ENCODE data around the gene ATP6AP1.

Gene ATP6AP1

DNA sequence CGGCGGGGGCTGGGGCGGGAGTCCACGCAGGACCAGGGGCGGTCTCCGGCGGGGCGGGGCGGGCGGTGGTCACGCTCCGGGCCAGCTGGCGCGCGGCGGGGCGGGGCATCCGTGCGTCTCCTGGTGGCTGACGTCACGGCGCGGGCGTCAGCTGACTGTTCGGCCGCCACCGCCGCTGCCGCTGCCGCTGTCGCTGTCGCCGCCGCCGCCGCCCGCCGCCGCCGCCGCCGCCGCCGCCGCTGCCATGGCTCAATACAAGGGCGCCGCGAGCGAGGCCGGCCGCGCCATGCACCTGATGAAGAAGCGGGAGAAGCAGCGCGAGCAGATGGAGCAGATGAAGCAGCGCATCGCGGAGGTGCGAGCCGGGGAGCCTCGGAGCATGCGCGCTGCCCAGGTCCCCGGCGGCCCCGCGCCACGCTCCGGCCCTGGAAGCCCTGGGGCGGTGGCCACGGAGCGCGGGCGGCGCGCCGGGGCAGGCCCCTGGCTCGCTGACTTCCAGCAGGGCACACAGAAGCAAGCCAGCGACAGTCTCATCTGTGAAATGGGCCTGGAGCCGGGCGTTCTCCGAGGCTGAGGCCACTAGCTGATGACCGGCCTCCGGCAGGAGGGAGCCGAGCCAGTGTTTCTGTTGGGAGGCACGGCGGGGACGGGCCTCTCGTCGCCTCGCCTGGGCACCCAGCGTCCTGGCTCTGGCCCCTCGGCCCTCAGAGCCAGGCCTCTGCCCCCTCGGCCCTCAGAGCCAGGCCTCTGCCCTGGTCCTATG, 15.7 kb downstream of the ATP6AP1 start, which contains the start of gene FAM50A:
TSS of gene FAM50A (plus strand) at position 150 of the 763 bp plus-strand sequence. CDS start at position 245, 95 bp downstream.
- DNase-seq (ENCODE audit: low read depth in 4 of 4, low spot score in 1 of 4): peak in 3 of 4 experiments; percentile 45 to 60 (median 53)

DNA sequence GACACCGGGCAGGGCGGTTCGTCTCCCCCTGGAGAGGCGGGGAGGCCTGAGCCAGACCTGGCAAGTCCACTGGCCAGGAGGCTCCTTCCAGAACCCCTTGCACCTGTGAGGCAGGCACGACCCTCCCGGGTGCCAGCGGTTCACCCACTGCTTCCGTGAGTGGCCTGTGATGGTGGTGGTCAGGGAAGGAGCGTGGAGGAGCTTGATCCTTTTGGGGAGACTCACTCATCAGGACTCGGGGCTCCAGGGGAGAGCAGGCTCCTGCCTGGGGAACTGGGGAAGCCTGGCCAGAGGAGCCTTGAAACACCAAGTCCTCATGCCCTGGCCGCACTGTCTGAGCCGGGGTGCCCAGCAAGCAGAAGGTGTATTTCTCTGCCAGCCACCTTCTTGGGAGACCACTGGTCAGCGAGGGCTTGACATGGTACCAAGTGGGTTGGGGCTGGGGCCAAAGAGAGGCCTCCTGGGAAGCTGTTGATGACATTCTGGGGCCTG, 16.3 kb downstream of the ATP6AP1 start:
- DNase-seq (ENCODE audit: low read depth in 4 of 4, low spot score in 1 of 4): no peak

DNA sequence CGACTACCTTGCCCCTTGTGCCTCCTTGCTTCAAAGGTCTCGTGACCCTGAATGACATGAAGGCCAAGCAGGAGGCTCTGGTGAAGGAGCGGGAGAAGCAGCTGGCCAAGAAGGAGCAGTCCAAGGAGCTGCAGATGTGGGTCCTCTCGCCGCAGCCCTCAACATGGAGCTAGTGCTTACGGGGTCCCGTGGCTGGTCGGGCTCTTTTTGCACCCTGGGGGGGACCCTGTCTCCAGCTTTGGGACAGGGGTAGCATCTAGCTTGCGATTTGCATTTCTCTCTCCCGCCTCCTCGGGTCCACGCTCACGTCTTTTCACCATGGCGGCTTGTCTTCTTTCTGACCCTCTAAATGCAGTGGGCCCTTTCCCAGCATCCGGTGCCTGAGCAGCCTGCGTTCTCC, 17.3 kb downstream of the ATP6AP1 start:
- DNase-seq (ENCODE audit: low read depth in 4 of 4, low spot score in 1 of 4): no peak

DNA sequence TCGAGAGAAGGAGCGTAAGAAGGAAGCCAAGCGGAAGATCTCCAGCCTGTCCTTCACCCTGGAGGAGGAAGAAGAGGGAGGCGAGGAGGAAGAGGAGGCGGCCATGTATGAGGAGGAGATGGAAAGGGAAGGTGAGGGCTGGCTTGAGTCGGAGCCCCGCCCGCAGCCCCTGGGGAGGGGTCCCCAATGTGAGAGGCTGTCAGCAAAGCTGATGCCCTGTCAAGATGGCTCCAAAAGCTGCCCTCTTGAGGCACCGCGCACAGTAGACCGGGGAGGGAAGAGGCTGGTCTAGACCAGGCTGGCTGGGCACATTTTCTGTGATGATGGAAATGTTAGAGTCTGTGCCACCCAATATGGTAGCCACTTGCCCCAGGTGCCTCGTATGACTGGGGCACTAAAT, 18.0 kb downstream of the ATP6AP1 start:
- DNase-seq (ENCODE audit: low read depth in 4 of 4, low spot score in 1 of 4): no peak

DNA sequence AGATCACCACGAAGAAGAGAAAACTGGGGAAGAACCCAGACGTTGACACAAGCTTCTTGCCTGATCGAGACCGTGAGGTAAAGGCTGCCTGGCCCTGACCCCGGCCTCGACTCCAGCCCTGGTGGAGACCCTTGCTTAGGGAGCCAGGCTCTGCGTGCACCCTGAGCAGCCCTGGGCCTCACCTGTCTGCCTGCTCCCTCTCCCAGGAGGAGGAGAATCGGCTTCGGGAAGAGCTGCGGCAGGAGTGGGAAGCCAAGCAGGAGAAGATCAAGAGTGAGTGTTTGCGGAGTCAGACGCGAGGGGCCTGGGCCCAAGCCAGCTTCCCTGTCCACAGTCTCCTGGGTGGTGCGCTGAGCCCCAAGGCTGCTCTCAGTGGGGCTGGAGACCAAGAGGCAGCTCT, 20.0 kb downstream of the ATP6AP1 start:
- no peak for DNase-seq (ENCODE audit: low read depth in 4 of 4, low spot score in 1 of 4)

DNA sequence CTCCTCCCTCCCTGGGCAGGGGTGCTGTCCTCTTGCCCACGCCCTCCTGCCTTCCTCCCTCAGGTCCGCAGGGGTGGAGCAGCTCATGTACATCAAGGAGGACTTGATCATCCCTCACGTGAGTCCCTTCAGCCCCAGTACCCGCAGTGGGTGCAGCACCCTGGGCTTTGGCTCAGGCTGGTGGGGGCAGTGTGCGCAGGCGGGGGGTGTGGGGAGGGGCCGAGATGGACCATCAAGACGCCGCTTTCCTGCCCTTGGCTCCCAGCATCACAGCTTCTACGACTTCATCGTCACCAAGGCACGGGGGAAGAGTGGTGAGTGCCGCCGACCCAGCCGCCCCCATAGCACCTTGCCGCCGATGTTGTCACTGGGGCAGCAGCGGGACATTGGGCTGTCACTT, 21.1 kb downstream of the ATP6AP1 start:
- no peak for DNase-seq (ENCODE audit: low read depth in 4 of 4, low spot score in 1 of 4)

DNA sequence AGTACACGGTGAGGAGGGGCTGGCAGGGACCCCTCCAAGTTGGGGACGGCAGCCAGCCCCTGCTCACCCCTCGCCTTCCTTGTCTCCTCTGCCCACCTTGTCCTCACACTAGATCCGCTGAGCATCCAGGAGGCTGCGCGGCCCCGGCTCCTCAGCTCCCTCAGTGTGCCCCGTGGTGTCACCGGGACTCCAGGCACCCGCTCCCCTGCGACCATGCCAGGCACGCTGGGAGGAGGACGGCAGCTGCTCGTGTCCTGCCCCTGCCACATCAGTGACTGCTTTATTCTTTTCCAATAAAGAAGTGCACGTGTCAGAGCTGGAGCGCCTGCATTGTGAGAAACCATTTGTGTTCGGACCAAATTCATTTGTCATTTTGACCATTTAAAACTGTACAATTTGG, 21.8 kb downstream of the ATP6AP1 start:
- DNase-seq (ENCODE audit: low read depth in 4 of 4, low spot score in 1 of 4): no peak

DNA sequence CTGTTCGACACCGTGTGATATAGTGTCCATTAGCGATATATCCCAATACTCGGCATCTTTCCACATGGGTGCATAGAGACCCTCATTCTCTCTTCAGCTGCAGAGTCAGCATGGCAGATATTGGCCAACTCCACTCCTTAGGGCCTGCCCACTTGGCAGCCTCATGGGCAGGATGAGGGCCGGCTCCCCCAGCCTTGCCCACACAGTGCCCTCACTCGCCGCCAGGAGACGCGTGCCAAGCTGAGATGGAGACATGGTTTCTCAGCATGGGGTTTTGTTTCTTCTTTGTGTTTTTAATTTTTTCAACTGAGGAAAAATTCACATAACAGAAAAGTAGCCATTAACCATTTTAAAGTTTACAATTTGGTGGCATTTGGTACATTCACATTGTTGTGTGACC, 24.3 kb downstream of the ATP6AP1 start:
- no peak for DNase-seq (ENCODE audit: low read depth in 4 of 4, low spot score in 1 of 4)

DNA sequence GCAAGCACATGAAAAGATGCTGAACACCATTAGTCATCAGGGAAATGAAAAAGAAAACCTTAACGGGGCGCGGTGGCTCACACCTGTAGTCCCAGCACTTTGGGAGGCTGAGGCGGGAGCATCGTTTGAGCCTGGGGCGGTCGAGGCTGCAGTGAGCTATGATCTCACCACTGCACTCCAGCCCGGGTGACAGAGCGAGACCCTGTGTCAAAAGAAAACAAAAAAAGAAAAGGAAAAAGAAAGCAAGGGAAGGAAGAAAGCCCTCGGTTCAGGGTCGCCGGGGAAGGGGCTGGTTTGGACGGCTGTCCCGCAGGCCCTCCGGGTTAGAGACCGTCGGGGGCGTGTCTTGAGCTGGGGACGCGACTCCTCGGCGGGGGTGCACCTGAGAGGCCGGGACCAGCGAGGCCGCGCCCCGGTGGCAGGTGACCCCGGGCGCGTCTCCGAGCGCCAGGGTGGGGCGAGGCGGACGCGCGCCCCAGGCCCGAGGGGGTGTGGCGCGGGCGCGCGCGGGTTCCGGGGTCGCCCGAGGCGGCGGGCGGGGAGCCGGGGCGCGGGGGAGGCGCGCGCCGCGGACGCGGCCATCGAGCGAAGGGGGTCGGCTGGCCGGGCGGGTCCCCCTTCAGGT, 29.1 kb downstream of the ATP6AP1 start:
- no peak for DNase-seq (ENCODE audit: low read depth in 4 of 4, low spot score in 1 of 4)

DNA sequence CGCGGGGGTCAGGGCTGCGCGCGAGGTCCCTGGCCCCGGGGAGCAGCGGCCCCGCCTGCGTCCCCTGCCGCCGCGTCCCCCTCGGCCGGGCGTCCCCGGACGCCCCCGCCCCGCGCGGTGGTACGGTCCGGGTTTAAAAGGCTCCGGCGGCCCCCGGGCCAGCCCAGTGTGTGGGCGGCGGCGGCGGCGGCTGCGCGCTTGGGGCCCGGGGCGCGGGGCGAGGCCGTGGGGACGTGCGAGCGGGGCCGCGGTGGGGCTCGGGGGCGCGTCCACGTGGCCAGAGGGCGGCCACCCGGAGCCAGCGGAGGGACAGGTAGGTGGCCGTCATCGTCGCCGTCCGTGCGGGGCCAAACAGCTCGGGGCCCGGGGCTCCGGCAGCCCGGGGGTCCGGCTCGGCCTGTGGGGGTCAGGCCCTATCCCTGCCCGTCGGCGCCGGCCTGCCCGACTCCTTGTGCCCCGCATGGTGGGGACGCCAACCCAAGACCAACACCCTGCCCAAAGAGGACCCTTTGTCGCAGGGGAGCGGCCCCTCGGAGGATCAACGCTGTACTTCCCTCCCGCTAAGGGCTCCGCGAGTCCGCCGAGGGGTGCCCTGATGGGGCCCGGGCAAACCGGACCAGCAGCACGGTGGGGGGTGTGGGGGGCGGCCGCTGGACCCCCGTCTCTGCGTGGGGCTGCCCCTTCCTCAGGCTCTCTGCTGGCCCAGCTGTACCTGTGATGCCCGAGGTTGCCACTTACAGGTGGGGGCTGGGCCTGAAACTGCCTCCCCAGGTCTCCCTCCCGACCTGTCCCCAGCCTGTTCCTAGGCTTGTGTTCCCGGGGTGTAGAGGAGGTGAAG, 29.9 kb downstream of the ATP6AP1 start, which contains the start of gene PLXNA3:
TSS of gene PLXNA3 (plus strand) at position 166 of the 838 bp plus-strand sequence. CDS start 1,903 bp downstream, outside the sequence.
- peak in 2 of 4 experiments; percentile 40 for DNase-seq (ENCODE audit: low read depth in 4 of 4, low spot score in 1 of 4)

DNA sequence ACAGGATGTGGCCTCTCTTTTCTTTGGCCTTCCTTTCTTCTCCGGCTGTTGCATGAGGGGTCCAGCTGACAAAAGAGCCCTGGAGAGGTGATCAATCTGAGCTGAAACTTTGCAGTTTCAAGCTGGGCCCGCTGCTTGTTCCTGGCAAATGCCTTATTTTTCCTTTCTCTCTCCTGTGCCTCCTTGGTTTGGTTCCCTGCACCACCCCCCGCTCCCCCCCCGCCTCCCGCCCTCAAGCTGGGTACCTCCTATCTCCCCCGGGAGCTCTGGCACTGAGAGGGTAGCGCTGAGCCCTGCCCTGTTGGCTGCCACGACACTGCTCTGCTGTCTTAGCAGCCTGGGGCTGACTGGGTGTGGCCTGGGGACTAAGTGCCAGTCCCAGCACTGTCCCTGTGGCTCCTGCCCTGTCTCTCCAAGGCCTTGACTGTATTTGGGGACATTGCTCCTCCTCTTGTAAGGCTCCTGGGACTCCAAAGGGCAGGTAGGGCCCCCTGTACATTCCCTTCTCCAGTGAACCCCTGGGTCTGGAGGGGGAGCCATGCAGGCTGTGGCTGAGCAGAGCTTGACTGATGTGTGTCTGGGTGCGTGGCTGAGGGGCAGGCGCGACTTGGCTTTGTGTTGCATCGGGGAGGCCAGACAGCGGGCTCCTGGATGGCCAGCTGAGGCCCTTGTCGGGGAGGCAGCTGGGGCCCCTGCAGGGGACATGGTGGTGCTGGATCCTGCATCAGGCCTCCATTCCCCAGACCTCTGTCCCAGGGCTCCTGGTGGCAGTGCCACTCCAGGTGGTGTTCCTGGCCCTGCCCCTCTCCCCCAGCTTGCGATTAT, 30.7 kb downstream of the ATP6AP1 start:
- no peak for DNase-seq (ENCODE audit: low read depth in 4 of 4, low spot score in 1 of 4)

DNA sequence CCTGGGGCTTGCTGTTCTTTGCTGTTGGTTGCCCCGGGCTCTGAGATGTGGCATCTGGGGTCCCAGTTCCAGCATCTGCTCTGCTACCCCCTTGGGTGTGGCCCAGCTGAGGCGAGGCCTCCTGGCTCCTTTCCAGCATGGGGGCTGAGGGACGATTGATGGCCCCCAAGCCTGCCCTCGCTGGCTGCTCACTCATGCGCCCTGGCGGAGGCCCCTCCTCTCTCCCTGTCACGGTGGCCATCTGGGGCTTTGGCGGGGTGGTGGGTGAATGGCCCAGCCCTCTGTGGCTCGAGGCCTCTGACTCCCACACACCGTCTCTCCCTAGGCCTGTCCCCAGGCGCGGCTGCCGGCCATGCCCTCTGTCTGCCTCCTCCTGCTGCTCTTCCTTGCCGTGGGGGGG, 31.4 kb downstream of the ATP6AP1 start:
- DNase-seq (ENCODE audit: low read depth in 4 of 4, low spot score in 1 of 4): no peak

DNA sequence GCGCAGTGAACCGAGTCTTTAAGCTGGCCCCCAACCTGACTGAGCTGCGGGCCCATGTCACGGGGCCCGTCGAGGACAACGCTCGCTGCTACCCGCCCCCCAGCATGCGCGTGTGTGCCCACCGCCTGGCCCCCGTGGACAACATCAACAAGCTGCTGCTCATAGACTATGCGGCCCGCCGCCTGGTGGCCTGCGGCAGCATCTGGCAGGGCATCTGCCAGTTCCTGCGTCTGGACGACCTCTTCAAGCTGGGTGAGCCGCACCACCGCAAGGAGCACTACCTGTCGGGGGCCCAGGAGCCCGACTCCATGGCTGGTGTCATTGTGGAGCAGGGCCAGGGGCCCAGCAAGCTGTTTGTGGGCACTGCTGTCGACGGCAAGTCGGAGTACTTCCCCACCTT, 31.8 kb downstream of the ATP6AP1 start:
- no peak for DNase-seq (ENCODE audit: low read depth in 4 of 4, low spot score in 1 of 4)

DNA sequence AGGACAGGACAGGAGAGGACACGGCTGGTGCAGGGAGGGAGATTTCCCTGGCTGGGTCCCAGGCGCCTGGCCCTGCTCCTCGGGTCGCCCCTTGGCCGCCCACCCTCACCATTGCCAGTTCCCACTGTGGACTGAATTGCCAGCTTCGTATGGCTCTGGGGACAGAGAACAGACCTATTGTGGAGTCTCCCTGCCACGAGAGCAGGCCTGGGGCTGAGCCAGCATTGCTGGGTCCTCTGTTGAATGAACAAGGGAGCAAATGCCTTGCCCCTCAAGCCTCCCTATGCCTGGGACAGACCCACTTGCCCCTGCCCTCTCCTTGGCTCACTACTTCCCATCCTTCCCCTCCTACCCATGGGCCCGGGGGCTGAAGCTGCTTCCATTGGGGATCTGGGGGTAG, 33.9 kb downstream of the ATP6AP1 start:
- DNase-seq (ENCODE audit: low read depth in 4 of 4, low spot score in 1 of 4): no peak

DNA sequence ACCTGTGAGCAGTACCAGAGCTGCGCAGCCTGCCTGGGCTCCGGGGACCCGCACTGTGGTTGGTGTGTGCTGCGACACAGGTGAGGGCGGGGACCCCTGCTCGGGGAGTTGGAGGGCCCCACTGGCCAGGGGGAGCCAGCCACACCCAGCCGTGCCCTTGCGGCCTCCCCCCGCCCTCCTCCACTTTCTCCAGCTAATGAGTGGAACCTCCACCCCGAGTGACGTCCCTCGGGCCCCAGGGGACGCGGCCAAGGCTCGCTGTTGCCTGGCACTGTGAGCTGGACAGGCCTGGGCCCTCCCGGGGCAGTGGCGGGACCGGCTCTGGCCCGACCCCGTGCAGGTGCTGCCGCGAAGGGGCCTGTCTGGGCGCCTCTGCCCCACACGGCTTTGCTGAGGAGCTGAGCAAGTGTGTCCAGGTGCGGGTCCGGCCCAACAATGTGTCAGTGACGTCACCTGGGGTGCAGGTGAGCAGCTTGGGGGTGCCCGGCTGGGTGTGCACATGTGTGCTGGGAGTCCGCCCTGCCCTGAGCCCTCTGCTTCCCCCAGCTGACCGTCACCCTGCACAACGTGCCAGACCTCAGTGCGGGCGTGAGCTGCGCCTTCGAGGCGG, 35.2 kb downstream of the ATP6AP1 start:
- no peak for DNase-seq (ENCODE audit: low read depth in 4 of 4, low spot score in 1 of 4)

DNA sequence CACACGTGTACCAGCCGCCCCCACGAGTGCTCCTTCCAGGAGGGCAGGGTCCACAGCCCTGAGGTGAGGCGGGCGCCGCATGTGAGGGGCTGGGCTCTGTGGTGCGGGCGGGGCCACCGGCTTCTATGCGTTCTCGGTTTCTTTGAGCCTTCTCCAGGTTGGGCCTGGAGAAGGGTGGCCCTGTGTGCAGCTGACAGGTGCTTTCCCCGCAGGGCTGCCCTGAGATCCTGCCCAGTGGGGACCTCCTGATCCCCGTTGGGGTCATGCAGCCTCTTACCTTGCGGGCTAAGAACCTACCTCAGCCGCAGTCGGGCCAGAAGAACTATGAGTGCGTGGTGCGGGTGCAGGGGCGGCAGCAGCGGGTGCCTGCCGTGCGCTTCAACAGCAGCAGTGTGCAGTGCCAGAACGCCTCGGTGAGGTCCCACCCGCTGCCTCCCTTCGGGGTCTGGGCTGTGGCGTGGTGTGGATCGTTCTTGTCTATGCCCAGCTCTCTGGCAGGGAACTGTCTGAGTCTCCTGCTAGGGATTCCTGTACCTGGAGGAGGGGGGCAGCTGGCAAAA, 36.4 kb downstream of the ATP6AP1 start:
- DNase-seq (ENCODE audit: low read depth in 4 of 4, low spot score in 1 of 4): no peak

DNA sequence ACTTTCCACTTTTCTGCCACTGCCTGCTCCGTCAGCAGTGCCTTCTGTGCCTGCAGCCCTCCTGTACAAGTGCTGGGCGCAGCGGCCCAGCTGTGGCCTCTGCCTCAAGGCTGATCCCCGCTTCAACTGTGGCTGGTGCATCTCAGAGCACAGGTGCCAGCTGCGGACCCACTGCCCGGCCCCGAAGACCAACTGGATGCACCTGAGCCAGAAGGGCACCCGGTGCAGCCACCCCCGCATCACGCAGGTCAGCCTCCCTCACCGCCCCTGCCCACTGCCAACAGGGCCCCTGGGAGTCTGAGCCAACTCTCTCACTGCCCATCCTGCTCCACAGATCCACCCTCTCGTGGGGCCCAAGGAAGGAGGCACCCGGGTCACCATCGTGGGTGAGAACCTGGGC, 37.1 kb downstream of the ATP6AP1 start:
- DNase-seq (ENCODE audit: low read depth in 4 of 4, low spot score in 1 of 4): no peak

DNA sequence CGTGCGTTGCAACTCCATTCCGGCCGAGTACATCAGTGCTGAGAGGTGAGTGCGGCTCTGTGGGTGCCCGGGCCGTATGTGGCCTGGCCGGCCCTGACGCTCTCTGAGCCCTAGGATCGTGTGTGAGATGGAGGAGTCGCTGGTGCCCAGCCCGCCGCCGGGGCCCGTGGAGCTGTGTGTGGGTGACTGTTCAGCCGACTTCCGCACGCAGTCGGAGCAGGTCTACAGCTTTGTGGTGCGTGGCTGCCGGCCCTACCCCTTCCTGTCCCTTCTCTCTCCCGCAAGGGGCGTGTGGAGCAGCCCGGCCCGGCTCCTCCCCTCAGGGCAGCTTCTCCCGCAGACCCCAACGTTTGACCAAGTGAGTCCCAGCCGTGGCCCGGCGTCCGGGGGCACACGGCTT, 37.6 kb downstream of the ATP6AP1 start:
- DNase-seq (ENCODE audit: low read depth in 4 of 4, low spot score in 1 of 4): no peak

DNA sequence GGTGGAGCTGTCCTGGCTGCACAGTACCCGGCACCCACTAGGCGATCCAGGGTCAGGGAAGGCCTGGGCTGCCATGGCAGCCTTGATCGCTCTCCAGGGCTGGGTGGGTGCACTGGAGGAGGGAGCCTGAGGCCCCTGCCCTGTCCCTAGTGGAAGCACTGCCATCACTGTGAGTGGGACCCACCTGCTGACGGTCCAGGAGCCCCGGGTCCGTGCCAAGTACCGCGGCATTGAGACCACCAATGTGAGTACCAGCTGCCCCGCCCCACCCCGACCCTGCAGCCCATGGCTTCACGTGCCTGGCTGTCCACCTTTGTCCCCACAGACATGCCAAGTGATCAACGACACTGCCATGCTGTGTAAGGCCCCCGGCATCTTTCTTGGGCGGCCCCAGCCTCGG, 38.4 kb downstream of the ATP6AP1 start:
- DNase-seq (ENCODE audit: low read depth in 4 of 4, low spot score in 1 of 4): no peak

DNA sequence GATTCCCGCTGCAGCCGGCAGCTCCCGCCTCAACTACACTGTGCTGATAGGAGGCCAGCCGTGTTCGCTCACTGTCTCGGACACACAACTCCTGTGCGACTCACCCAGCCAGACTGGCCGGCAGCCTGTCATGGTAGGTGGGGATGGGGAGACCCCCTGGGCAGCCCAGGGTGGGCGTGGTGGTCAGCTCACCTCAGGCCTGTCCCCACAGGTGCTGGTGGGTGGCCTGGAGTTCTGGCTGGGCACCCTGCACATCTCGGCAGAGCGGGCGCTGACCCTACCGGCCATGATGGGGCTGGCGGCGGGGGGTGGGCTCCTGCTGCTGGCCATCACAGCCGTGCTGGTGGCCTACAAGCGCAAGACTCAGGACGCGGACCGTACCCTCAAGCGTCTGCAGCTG, 39.1 kb downstream of the ATP6AP1 start:
- no peak for DNase-seq (ENCODE audit: low read depth in 4 of 4, low spot score in 1 of 4)
